IPS-18c (cell line): ENCODE results near the gene CACNA1H.

Experiments
- H3K4me3 ChIP-seq: 2 replicates; pipeline ENCODE4 v1.7.0; 2013; ENCODE audit warnings: low read depth, mild to moderate bottlenecking, low read length, moderate library complexity; ENCODE audit not compliant: insufficient read depth
- H3K9me3 ChIP-seq: one replicate; pipeline ENCODE4 v1.6.1; 2013; ENCODE audit warnings: mild to moderate bottlenecking, low read length, moderate library complexity; ENCODE audit not compliant: control insufficient read depth, insufficient read depth

Gene CACNA1H

DNA sequence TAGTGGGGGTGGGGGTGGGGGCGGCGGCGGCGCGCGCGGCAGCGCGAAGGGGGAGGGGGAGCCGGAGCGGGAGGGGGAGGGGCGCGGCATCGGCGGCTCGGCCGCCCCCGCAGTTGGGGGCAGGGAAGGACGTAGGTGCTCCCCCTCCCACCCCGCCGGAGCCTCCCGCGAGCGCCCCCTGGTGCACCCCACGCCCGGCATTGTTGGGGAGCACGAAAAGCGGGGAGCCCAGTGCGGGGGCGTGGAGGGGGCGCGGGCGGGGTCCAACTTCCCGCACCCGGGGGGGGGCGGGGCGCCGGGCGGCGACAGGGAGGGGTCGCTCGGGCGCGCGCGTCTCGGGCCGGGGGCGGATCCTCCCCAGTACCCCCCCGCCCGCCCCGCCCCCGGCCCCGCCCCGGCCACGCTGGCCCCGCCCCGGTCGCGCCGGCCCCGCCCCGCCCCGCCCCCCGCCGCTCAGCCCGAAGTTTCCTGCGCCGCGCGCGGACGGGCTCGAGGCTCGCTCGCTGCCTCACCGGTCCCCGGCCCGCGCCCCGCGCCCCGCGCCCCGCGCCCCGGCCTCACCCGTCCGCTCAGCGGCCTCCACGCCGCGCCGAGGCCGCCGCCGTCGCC is at the start of gene CACNA1H:
Gene CACNA1H, plus strand, starts transcription at position 456 of the 609 bp plus-strand sequence. CDS start 632 bp downstream, outside the sequence.
- Histone ChIP-seq H3K9me3 (no peaks in the 10 kb centered on the region), H3K4me3 (peak within 1 kb of the TSS; percentile 64)

DNA sequence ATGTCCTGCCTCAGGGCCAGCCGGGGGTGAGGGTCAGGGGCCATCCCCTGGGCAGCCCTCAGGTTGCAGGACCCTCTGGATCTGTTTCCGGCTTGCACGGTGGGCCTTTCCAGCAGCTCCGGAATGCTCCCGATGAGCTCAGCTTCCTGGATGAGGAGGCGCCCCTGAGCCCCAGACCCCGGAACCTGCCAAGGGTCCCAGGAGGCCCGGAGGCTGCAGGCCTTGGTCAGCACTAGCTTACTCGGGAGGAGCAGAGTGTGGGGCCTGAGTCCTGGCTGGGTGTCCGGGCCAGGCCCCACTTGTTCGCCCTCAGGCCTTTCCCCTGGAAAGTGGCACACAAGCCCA is 49.3 kb upstream of the CACNA1H start:
- Histone ChIP-seq H3K9me3 (no peaks in the 10 kb centered on the region), H3K4me3 (peak overlapping the region; percentile 63; the same call in 1 of the 2 replicates)

DNA sequence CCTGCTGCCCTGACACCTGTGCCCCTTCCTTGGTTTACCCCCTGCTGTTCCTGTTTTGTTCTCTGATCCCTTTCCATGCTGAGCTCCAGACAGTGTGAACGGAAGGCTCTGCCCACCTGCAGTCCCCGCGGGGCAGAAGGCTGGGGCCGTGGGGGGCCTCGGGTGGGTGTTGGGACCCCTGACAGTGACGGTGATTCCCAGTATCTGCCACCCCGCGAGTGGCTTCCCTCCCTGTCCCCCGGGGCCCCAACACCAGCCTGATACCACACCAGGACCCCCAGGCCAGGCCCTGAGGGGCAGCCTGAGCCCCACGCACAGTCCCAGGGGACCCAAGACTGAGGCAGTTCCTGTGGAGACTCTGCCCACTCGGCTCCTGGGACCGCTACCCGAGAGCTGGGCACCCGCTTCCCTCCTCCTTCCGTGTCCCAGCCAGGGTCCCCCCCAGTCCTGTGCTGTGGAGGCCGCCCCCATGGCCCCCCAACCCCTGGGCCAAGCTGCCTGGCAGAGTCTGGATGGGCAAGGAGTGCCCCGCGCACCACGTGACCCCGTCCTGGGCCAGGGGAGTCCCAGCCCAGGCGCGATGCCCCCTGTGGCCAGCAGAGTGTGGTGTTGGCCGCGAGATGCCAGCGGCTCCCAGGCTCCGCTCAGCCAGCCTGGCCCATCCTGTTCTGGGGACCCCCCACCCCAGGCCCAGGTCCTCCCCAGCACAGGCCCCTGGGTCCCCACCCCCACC is 46.9 kb upstream of the CACNA1H start:
- Histone ChIP-seq H3K4me3 (no peak overlapping the region), H3K9me3 (no peaks in the 10 kb centered on the region)

DNA sequence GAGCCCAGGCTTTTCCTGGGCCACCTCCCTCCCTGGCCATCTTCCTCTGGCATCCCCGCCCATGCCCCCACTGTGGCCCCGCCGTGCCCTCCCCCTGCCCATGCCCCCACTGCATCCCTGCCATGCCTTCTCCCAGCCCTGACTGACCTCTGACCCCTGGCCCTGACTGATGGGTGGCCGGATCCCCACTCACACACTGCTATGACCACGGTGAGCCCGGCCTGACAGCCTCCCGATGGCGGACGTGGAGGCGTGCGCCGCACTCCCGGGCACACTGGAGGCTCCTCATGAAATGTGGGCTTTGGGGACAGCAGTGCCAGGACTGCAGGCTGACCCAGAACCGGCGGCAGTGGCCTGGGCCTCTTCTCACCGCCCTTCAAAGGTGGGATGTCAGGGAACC is 46.2 kb upstream of the CACNA1H start:
- H3K4me3 ChIP-seq: no peak overlapping the region
- no peaks in the 10 kb centered on the region for H3K9me3 ChIP-seq

DNA sequence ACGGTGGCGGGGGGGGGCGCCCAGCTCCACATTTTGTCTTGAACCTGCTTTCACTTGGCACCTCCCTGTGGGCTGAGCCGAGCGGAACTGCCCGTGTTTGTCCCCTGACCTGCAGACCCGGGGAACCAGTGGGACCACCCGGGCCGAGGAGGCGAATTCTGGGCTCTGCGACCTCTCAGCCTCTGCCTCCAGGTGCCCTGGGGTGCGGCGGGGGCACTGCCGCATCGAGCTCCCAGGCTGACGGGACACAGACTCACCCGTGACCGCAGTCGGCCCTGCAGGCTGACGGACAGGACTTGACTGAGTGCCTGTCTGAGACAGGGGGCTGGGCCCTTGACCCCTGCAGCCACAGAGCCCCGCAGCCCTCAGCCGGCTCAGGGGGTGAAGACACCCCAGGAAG is 45.8 kb upstream of the CACNA1H start:
- Histone ChIP-seq H3K4me3 (no peak overlapping the region), H3K9me3 (no peaks in the 10 kb centered on the region)

DNA sequence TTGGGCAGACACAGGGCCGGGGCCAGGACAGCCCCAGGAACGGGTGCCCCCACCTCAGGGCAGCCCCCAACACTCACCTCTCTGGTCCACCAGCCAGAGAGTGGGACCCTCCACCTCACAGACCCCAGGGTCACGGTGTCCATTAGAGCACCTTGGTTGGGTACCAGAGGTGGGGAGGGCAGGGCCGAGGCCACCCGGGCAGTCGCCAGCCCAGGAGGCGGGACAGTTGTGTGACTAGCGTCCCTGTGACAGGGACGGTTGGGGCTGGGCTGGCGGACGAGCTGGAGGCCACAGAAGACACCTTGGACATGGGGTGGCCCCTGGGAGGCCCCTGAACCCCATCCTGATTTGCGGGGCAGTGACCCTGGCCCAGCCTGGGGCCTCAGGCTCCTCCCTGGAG is 45.2 kb upstream of the CACNA1H start:
- Histone ChIP-seq H3K4me3 (no peak overlapping the region), H3K9me3 (no peaks in the 10 kb centered on the region)

DNA sequence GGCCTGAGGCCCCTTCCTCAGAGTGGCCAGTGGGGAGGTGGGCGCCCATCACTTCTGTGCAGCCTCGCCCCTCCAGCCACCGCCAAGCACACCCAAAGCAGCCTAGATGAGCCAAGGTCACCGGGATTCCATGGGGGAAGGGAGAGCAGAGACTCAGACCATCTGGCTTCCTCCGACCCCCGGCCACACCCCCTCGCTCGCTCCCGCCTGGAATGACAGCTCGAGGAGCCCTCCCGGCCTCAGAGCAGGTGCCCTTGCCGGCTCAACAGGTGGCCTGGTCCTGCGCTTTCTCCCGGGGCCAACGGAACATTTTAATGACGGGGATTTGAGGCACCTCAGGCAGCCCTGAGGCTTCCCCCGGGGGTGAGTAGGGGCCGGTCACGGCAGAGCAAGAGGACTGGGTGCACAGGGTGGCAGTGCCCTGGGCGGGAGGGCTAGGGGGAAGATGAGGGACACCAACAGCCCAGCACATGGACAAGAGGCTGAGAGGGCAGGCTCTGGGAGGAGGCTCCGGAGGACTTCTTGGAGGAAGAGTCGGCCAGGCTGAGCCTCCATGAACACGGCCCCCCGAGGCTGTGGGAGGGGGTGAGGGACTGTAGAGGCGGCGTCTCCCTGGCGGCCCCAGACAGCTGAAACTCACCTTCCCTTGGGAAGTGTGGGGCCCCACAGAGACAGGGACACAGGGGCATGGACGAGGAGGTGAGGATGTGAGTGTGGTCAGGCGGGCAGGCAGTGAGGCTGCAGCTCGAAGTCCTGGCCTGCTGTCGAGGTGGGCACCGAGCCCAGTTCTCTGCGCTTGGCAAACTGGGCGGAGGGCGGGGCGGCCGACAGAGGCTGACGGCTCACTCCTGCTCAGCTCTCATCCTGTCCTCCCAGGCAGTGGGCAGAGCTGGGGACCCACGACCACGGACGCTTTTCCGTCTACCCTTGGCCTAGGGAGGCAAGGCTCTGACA is 44.3 kb upstream of the CACNA1H start:
- Histone ChIP-seq H3K4me3 (no peak overlapping the region), H3K9me3 (no peaks in the 10 kb centered on the region)

DNA sequence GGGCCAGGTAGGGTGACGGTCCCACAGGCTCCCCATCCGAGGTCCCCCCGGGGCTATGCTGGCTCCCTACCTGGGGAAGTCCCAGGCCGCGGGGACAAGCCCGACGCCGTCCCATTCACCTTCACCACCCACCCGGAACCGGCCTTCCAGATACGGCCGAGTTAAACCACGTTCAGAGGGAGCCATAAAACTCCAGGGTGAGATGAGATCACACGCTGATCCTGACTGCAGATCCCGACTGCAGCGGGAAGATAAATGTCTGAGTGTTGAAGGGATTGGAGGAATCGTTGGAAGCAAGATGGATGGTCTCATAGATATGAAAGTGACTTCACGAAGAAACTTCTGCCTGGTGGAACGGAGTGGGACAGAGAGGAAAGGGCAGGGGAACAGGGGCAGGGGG is 43.3 kb upstream of the CACNA1H start:
- H3K4me3 ChIP-seq: no peak overlapping the region
- no peaks in the 10 kb centered on the region for H3K9me3 ChIP-seq

DNA sequence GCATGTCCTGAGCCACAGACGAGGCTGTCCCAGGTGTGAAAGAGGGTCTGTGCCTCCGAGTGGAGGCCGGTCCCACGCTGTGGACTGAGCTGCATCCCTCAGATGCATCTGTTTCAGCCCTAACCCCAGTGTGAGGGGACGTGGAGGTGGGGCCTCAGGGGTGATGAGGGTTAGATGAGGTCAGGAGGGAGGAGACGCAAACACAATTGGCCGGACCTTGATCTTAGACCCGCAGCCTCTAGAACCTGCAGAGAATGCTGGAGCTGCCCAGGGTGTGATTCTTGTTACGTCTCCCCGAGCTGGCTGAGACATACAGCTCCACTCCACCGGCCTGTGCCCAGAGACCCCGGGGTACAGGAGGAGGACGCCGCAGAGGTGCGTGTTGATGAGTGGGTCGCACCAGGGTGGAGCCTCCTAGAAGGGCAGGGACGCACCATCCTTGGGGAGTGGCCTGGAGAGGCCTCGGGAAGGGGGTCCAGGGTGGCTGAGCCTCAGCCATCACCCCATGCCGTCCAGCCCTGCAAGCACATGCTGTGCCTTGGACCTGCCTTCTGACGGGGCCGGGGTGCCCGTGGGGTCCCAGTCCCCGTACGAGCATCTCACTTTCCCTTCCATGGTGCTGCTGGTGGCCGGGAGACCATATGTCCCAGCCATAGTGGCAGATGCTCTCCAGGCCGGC is 40.3 kb upstream of the CACNA1H start:
- H3K4me3 ChIP-seq: no peak overlapping the region
- H3K9me3 ChIP-seq: peaks cover 2% of the 10 kb centered on the region

DNA sequence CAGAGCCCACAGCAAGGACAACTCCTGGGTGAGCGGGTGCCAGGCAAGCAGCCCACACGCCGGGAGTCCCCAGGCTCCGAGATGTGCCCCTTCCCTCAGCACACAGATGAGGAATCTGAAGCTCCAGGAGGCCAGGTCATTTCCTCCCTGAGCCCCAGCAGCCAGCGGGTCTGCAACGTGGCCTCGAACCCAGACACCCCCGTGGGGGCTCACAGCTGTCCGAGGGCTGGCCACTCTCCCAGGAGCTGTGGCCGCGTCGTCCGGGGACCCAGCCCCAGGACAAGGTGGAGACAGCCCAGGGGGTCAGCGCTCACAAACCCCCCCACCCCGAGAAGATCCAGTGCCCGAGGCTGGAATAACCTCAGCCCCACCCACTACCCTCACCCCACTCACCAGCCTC is 39.4 kb upstream of the CACNA1H start:
- peaks cover 2% of the 10 kb centered on the region for H3K9me3 ChIP-seq
- no peak overlapping the region for H3K4me3 ChIP-seq

DNA sequence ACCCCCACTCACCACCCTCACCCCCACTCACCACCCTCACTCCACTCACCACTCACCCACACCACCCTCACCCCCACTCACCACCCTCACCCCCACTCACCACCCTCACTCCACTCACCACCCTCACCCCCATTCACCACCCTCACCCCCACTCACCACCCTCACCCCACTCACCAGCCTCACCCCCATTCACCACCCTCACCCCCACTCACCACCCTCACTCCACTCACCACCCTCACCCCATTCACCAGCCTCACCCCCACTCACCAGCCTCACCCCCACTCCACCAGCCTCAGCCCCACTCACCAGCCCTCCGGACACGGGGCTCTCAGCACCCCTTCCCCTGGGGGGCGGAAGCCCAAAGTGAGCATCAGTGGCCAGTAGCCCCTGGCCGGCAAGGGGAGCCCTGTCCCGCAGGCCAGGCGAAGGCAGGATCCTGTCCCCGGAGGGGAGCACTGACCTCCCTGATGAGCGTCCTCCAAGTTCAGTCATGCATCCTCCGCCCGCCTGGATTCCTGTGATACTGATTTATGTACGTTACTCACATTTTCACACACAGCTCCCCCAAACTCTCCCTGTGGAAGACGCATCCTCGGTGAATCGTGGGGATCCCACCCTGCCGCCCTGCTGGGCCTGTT is 38.9 kb upstream of the CACNA1H start:
- H3K4me3 ChIP-seq: no peak overlapping the region
- H3K9me3 ChIP-seq: peaks cover 2% of the 10 kb centered on the region

DNA sequence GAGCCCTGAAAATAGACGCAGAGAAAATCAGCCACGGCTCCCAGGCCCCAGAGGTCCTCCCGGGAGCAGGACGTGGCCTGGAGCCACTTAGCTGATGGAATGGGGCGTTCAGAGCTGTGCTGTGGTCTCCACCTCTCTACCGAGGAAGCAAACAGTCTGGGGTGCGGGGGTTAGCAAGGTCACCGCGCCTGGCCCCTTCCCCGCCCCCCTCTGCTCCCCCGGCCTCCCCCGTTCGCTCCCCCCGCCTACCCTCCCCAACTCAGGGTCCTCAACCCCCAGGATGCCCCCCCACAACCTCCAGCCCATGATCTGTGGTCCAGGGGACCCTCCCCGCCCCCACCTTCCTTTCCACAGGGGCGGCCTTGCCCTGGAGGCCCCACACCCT is 36.2 kb upstream of the CACNA1H start:
- H3K9me3 ChIP-seq: peaks cover 2% of the 10 kb centered on the region
- H3K4me3 ChIP-seq: no peak overlapping the region

DNA sequence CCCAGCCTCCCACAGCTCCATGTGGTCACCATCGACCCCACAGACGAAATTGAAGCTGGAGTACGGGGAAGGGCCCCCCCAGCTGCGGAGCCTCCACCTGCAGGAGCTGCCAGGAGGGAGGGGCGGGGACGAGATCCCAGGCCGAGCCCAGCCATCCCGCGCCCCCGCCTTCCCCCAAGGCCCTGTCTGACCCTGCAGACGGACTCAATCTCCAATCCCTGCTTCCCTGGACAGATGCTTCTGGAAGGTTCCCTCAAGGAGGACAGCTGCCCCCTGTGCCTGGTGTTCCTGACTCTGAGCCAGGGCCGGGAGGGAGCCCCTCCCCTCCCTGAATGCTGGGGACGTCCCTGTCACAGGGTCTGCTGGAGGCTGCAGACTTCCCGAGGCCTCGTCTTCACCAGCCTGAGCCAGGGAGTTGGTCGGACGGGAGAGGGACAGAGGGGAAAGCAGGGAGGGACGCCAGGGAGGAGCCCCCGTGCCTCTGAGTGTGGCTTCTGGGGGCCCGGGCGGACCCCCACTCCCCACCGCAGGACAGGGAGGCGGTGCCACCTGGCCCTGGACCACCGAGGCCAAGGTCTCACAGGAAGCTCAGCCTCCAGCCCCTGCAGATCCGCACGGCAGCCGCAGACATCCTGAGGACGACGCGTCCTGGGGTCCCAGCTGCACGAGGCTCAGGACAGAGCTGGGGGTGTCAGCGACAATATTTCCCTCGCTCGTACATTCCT is 35.6 kb upstream of the CACNA1H start:
- peaks cover 2% of the 10 kb centered on the region for H3K9me3 ChIP-seq
- H3K4me3 ChIP-seq: no peak overlapping the region

DNA sequence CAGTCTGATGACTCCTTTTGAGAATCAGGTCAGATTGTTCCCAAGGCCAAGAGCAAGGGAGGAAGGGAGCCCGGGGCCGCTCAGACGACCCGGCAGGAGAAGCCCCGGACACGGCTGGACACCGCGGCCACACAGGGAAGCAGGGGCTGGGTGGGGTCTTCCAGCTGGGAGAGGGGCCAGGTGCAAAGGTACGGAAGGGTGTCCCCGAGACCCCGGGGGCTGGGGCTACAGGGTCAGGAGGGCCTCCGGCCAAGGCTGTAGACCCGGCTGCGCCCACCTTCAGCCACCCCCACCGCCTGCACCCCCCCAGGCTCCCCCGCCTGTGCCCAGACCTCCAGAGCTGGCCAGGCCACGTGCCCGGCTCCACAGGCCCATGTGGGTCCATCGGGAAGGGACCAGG is 35.0 kb upstream of the CACNA1H start:
- H3K4me3 ChIP-seq: no peak overlapping the region
- H3K9me3 ChIP-seq: peaks cover 5% of the 10 kb centered on the region

DNA sequence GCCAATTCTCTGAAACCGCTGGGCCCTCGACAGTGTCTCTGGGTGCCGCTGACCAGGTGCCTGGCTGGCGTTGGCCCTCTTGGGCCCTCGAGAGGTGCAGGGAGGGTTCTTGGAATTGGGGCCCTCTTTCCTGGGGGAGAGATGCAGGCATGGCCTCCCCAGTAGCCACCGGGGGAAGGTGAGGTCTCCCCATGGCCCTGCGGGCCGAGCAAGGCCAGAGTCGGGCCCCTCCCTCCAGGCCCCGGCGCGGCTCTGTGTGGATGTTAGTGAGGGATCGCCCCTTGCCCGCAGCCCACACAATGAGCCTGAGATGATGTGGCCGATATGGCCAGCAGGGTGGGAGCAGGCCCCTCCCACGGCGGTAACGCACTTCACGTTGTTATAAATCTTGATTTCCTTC is 33.8 kb upstream of the CACNA1H start:
- H3K9me3 ChIP-seq: peaks cover 5% of the 10 kb centered on the region
- no peak overlapping the region for H3K4me3 ChIP-seq

DNA sequence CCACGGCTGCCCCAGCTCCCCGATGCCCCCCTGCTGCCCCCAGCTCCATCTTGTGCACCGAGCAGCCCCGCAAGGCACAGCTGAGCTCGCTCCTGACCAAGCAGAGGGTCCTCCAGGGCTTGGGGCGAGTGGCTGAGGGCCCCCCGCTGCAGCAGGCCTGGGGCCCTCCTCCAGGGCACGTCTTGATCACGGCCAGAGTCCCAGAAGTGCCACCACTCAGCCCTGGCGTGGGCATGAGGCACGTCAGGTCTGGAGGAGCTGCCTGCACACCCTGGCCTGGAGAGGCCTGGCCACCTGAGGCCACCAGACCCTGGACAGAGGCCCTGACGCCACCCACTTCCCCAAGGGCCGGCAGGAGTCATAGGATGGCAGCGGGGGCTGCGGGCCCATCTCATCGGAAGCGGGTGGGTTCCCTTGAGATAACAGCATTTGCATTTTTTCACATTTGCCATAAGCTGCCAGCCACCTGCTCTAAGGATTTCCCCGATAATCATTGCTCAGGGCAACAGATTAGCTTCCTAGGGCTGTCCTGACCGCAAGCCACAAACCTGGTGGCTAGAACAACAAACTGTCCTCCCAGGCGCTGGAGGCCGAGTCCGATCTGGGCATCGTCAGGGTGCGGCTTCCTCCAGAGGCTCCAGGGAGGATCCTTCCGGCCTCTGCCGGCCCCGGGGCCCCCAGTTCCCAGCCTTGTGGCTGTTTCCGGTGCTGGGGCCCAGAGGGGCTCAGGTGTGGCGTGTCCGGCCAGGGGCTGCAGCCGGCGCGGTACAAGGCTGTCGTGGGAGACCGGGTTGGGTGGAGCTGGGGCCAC is 32.9 kb upstream of the CACNA1H start:
- peaks cover 5% of the 10 kb centered on the region for H3K9me3 ChIP-seq
- H3K4me3 ChIP-seq: no peak overlapping the region
